KOPT-K1 (cell line): ENCODE measurements around the gene SLC25A20.
"Not testable (repeated sequence)": the region's sequence is repeated elsewhere in the genome, so short reads cannot be mapped to it uniquely, and the experiment has no call there.

Experiments used
- H3K27ac ChIP-seq: fragments of 200-600 bp; sonication (generic); 2 replicates; pipeline ENCODE4 v1.5.1; 2016; ENCODE audit warnings: antibody characterized with exemption, mild to moderate bottlenecking, low read depth, low read length; ENCODE audit not compliant: poor library complexity, severe bottlenecking
- H3K36me3 ChIP-seq: fragments of 200-600 bp; sonication (generic); 2 replicates; pipeline ENCODE4 v1.5.1; 2017; ENCODE audit warnings: antibody characterized with exemption, mild to moderate bottlenecking, low read length, moderate library complexity; ENCODE audit not compliant: insufficient read depth
- H3K9me3 ChIP-seq: fragments of 200-600 bp; sonication (generic); 2 replicates; pipeline ENCODE4 v1.5.1; 2017; ENCODE audit warnings: antibody characterized with exemption, low read length, mild to moderate bottlenecking; ENCODE audit not compliant: insufficient read depth, poor library complexity, severe bottlenecking

The SLC25A20 gene

DNA sequence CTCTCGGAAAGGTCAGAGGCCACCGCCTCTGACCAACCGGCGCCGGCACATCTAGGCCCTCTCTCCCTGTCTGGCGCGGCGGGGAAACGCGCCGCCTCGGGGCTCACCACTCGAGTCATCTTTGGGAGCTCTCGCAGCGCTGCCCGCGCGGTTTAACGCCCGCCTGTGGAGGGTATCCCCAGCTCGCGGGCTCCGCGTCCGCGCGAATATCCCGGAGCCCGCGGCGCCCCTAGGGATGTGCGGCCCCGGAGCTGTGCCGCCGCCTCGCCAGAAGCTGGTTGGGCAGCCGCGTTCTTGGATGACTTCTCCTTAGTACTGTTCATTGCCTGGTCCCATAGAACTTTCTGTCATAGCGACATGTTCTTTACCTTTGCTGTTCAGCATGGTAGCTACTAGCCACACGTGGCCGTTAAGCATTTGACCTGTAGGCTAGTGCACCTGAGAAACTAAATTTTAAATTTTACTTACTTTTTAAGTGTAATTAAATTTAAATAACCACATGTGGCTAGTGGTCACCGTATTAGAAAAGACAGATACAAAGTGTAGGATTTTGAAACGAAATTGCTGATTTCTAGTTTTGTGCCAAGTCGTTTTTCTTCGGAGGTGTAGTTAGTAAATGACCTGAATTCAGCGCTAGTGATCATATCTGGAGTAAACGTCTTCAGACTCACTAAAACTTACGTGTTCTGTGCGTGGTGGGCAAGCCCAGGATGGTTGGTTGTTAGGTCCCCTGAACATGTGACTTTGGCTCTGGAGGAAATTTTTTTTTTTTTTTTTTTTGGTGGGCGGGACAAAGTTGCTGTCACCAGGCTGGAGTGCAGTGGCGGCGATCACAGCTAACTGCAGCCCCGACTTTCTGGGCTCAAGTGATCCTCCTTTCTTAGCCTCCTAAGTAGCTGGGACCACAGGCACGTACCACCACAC is 20.8 kb upstream of the SLC25A20 start:
- Histone ChIP-seq H3K36me3 (peaks cover 32% of the 10 kb centered on the region), H3K9me3 (no peaks in the 10 kb centered on the region), H3K27ac (peak overlapping the region; percentile 86)

DNA sequence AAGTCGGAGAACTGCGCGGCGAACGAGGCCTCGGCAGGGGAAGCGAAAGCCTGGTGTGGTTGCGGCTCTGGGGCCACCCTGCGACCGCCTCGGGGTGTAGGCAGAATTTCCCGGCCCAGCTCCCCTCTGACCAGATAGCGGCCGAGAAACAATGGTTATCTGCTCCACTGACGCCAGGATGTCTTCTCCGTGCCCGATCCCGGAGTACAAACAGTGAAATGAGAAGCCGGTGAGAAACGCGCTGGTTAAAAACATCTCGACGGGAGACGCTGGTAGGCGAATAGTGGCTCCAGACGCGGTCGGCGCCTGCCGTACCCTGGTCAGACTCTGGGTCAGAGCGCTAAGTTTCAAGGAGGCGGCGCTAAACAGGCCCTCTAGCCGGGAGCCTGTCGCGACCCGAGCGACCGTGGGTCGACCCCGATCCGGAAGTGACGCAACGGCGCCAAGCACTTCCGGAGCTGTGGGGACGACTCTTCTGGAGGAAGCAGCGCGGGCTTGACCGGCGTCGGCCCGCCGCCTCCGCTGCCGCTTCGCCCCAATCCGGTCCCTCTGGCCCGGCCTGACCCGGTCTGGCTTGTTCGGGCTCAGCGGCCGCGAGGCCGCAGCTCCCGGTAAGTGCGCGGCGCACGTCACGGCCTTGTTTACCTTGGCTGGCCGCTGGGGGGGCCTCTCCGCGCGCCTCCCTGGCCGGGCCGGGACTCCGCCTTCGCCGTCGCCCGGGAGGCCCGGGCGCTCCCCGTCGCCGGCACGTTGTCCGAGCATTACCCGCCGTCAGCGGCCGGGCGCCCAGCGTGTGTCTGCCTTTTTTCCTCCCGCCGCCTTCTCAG is 19.9 kb upstream of the SLC25A20 start, which contains the start of gene ARIH2:
Gene ARIH2 (plus strand): TSS at position 455 of the 827 bp plus-strand sequence. CDS start 8,717 bp downstream, outside the sequence.
- Histone ChIP-seq H3K27ac (peak within 1 kb of the TSS; percentile 86), H3K36me3 (peaks cover 23% of the 10 kb centered on the region), H3K9me3 (no peaks in the 10 kb centered on the region)

DNA sequence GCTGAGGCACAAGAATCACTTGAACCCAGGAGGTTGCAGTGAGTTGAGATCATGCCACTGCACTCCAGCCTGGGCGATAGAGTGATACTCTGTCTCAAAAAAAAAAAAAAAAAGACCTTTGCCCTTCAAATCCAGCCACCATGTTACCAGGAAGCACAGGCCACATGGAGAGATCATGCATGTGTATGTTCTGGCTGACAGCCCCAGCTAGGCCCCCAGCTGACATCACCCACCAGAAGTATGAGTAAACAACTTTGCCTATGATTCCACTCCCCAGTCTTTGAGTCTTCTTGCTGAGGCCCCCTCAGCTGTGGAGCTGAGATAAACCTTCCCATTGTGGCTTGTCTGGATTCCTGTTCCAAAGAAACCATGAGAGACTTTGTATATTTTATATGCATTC is 16.6 kb upstream of the SLC25A20 start:
- Histone ChIP-seq H3K36me3 (no peaks in the 10 kb centered on the region), H3K27ac (no peak overlapping the region), H3K9me3 (no peaks in the 10 kb centered on the region)

GRCh38 chr3:48907026-48907425 is 8.3 kb upstream of the SLC25A20 start:
- H3K27ac ChIP-seq, H3K36me3 ChIP-seq, H3K9me3 ChIP-seq: not testable (repeated sequence)

DNA sequence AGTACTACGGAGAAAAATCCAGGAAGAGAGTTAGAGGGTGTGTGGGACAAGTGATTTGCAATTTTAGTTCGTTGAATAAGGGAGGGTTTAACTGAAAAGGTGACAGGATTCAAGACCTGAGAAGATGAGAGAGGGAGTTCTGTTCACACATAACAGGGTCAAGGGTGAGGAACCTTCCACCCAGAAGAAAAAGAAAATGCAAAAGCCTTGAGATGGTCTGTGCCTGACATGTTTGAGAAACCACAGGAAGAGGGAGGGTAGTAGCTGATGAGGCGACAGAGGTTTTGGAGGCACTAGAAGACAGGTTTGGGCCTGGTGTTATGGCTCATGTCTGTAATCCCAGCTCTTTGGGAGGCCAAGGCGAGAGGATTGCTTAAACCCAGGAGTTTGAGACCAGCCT is 591 bp upstream of the SLC25A20 start:
- Histone ChIP-seq H3K9me3 (no peaks in the 10 kb centered on the region), H3K36me3 (no peaks in the 10 kb centered on the region), H3K27ac (peak overlapping the region; percentile 81)

GRCh38 chr3:48897460-48898376 is 964 bp downstream of the SLC25A20 start:
- Histone ChIP-seq H3K9me3 (no peaks in the 10 kb centered on the region), H3K36me3 (no peaks in the 10 kb centered on the region), H3K27ac (peak overlapping the region; percentile 81)

DNA sequence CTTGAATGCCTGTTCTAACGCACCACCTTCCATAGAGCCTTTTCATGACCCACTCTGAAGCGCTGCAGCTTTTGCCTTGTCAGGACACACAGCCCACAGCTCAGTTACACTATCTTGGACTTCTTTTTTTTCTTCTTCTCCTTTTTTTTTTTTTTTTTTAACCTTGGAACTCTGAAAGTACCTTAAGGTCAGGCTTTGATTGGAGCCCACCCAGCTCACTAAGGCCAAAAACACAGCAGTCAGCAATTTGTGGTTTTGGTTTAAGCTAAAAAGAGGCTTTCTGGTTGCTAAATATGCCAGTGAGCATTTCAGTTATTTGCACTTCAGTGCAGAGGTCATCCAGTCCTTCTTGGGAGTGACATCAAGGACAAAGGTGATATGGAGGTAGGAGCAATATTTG is 1.7 kb downstream of the SLC25A20 start:
- H3K9me3 ChIP-seq = no peaks in the 10 kb centered on the region
- H3K27ac ChIP-seq = no peak overlapping the region
- H3K36me3 ChIP-seq = 0 out of 2 replicates have a peak, but pooled peaks cover 1% of the 10 kb centered on the region

DNA sequence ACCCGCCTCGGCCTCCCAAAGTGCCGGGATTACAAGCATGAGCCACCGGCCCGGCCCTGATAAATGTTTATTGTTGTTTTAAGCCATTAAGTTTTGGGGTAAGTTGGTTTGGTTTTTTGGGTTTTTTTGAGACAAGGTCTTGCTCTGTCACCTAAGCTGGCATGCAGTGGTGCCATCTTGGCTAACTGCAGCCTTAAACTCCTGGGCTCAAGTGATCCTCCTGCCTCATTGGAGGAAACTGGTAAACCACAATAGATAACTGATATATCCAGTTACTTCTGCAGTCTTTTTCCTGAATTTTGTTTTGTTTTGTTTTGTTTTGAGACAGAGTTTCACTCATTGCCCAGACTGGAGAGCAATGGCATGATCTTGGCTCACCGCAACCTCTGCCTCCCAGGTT is 4.2 kb downstream of the SLC25A20 start:
- H3K27ac ChIP-seq = no peak overlapping the region
- H3K36me3 ChIP-seq = peaks cover 12% of the 10 kb centered on the region; the same call in 1 of the 2 replicates
- no peaks in the 10 kb centered on the region for H3K9me3 ChIP-seq

DNA sequence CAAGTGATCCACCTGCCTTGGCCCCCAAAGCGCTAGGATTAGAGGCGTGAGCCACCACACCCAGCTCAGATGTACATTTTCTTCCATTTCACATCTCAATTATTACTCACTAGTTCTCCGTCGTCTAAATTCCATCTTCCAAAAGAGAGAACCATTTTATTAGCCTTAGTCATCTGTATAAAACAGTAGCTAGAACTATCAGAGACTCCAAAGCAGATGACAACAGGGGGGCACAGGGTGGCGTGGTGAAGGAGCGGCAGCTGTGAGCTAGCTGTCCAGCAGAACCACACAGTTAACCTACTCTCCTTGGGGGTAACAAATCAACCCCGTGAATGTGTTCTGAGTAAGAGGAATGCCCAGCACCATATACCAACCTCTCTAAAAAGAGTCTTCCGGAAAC is 7.1 kb downstream of the SLC25A20 start:
- Histone ChIP-seq H3K9me3 (no peaks in the 10 kb centered on the region), H3K27ac (no peak overlapping the region), H3K36me3 (peaks cover 12% of the 10 kb centered on the region; the same call in 1 of the 2 replicates)

DNA sequence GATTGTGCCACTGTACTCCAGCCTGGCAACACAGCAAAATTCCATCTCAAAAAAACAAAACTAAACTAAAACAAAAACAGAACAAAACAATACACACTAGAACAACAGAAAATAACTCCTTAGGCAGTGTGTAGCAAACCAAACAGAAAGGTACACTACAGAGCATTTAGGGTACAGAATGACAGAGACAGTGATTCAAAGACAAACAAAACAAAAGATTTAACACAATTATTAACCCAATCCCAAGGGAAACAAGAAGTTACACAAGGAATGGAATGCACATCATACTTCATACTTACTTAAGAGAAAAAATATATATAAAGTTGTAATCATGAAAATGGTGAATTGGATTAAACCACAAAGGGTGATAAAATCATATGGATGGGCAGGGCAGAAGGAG is 12.9 kb downstream of the SLC25A20 start:
- H3K36me3 ChIP-seq = peaks cover 10% of the 10 kb centered on the region; the same call in 1 of the 2 replicates
- H3K27ac ChIP-seq = no peak overlapping the region
- H3K9me3 ChIP-seq = no peaks in the 10 kb centered on the region

GRCh38 chr3:48881652-48882114 is 17.0 kb downstream of the SLC25A20 start:
- no peaks in the 10 kb centered on the region for H3K9me3 ChIP-seq
- no peak overlapping the region for H3K27ac ChIP-seq
- peaks cover 15% of the 10 kb centered on the region; the same call in 1 of the 2 replicates for H3K36me3 ChIP-seq

DNA sequence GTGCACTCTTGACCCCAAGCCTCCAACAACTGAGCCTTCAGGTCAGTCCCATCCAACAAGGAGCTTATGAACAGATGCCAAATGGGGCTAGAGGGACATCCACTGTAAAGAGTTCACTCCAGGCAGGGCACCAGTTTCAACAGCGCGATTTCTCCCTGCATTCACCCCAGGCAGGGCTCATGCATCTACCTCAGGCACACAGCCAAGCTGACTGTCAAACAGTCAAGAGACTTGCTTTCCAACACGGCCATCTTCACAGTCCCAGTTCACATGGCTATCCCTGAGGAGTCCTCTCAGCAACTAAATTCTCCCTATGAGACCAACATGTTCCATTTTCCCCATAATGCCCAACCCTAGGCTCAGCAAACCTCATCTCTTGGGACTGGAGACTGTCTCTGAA is 17.7 kb downstream of the SLC25A20 start:
- H3K9me3 ChIP-seq = no peaks in the 10 kb centered on the region
- peaks cover 15% of the 10 kb centered on the region; the same call in 1 of the 2 replicates for H3K36me3 ChIP-seq
- H3K27ac ChIP-seq = no peak overlapping the region

GRCh38 chr3:48879994-48880377 is 18.7 kb downstream of the SLC25A20 start:
- Histone ChIP-seq H3K36me3 (peaks cover 11% of the 10 kb centered on the region; the same call in 1 of the 2 replicates), H3K27ac (no peak overlapping the region), H3K9me3 (no peaks in the 10 kb centered on the region)

DNA sequence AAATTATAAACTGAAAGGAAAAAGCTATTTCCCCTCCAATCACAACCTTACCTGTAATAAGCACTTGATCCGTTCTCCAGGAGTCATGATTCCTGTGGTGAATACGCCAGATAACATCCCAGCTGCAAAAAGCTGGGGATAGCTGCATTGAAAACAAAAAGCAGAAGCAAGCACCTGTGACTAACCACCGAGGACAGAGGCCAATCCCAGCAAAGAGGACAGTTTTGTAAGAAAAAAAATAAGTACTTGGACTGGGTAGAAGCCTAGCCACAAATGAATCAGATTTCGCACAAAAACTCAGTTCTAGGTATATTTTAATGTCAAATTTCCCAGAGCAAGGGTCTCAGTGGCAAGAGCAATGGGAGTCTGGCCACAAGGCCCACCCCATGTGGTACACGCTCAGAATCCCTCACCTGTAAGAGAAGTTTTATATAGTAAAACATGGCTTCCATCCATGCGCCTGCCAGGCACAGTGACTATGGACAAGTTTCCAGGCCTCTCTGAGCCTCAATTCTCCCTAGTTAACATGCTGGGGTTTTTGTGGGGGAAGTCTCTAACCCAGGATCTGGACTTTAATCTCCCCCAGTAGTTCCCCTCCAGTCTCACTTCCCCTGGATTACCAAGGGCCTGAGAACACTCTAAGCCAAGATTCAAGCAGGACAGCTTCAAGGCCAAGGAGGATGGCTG is 19.2 kb downstream of the SLC25A20 start:
- no peak overlapping the region for H3K27ac ChIP-seq
- no peaks in the 10 kb centered on the region for H3K9me3 ChIP-seq
- H3K36me3 ChIP-seq = peaks cover 6% of the 10 kb centered on the region; the same call in 1 of the 2 replicates
